RWPE1 (cell line): ENCODE results near the gene KCNB1.
"Not testable (repeated sequence)": the region's sequence is repeated elsewhere in the genome, so short reads cannot be mapped to it uniquely, and the experiment has no call there.

Source experiments
- CTCF ChIA-PET: fragments of 350-600 bp; sonication (Branson Sonifier 250); formaldehyde crosslinking; extraction: SDS; loops from one replicate; lab custom pipeline; 2021; lab: Yijun Ruan, JAX
- POLR2A ChIA-PET: fragments of 400-600 bp; formaldehyde crosslinking; extraction: SDS; loops from one replicate; lab custom pipeline; 2020; ENCODE audit warnings: antibody characterized with exemption; ENCODE audit not compliant: low non-redundant PET; lab: Yijun Ruan, JAX
- DNase-seq: peaks from one replicate; pipeline ENCODE4 v3.0.0; 2012; ENCODE audit warnings: low spot score
- H3K27ac ChIP-seq: fragments of 450-650 bp; 2 replicates; pipeline ENCODE4 v1.5.1; 2017
- TF ChIP-seq, protein P1 (sequence below): fragments of 450-650 bp; conservative IDR thresholded peaks from 2 replicates; pipeline ENCODE4 v1.5.1; 2017; ENCODE audit warnings: low read depth, mild to moderate bottlenecking

KCNB1 gene

DNA sequence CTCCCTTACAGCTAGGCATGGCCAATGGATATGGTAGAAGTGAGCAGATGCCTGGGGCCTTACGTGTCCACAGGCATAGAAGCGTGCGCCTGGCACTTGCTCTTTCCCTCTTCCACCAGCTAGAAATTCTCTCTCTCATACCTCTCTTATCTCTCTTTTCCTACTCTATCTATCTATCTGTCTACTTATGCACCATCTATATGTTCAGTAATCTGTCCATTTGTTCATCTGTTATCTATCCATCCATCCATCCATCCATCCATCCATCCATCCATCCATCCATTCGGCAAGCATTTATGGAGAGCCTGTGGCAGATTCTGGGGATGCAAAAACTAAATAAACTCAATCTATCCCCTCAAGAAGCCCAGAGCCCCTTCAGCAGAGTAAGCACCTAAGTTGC lies 70.2 kb downstream of the KCNB1 start:
- no peak for DNase-seq
- H3K27ac ChIP-seq: no peak overlapping the region
- ChIA-PET POLR2A (no interaction called here), CTCF (interaction anchor here (0.6 kb wide), 1 partner anchor 27 kb away, joined by 3 read pairs; no protein-coding TSS in a partner anchor)
- TF ChIP-seq, protein P1, sequence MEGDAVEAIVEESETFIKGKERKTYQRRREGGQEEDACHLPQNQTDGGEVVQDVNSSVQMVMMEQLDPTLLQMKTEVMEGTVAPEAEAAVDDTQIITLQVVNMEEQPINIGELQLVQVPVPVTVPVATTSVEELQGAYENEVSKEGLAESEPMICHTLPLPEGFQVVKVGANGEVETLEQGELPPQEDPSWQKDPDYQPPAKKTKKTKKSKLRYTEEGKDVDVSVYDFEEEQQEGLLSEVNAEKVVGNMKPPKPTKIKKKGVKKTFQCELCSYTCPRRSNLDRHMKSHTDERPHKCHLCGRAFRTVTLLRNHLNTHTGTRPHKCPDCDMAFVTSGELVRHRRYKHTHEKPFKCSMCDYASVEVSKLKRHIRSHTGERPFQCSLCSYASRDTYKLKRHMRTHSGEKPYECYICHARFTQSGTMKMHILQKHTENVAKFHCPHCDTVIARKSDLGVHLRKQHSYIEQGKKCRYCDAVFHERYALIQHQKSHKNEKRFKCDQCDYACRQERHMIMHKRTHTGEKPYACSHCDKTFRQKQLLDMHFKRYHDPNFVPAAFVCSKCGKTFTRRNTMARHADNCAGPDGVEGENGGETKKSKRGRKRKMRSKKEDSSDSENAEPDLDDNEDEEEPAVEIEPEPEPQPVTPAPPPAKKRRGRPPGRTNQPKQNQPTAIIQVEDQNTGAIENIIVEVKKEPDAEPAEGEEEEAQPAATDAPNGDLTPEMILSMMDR: no peak

DNA sequence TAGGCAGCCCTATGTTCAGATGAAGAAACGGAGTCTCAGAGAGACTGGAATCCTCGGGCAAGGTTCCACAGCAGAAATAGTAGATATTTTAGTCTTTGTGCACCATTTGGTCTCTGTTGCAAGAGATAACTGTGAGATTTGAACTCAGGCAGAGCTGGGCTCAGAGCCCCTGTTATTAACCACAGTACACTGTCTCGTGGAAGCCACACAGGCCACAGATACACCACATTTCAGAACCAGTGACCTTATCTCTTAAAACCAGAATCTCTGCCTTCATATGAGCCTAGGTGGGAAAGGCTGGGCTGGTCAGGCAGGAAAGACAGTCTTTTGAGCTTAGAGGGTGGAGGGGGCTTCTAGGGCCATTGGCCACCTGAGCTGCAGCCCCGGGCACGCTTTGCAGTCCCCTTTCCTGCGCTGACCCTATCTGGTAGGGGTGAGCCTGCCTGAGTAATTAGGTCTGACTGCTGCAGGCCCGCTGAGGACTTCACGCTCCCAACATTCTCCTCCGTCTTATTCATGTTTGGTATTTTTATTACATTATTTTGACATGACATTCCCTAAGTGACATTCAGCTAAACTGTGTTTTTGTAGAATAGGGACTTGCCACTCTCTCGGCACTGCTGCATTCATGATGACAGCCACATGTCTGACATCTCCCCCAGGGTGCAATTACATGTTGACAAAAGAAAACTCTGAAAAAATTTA lies 71.1 kb downstream of the KCNB1 start:
- CTCF ChIA-PET: interaction anchor here (0.6 kb wide), 2 partner anchors 26 to 52 kb away, joined by 3 to 4 read pairs; no protein-coding TSS in a partner anchor
- POLR2A ChIA-PET: no interaction called here
- H3K27ac ChIP-seq: no peak overlapping the region
- no peak for DNase-seq
- TF ChIP-seq, protein P1: no peak

- POLR2A ChIA-PET, DNase-seq, H3K27ac ChIP-seq: not testable (repeated sequence)
- CTCF ChIA-PET: interaction anchor here (1.1 kb wide), 1 partner anchor 74 kb away, joined by 4 read pairs; no protein-coding TSS in a partner anchor
Measured at GRCh38 chr20:49409975-49410621, 72.4 kb downstream of the KCNB1 start.

- CTCF ChIA-PET: interaction anchor here (1.1 kb wide), 1 partner anchor 75 kb away, joined by 4 read pairs; no protein-coding TSS in a partner anchor
- DNase-seq: no peak
- H3K27ac ChIP-seq: no peak overlapping the region
- TF ChIP-seq, protein P1: no peak
- POLR2A ChIA-PET: no interaction called here
Measured at GRCh38 chr20:49409302-49409974, 73.0 kb downstream of the KCNB1 start.

DNA sequence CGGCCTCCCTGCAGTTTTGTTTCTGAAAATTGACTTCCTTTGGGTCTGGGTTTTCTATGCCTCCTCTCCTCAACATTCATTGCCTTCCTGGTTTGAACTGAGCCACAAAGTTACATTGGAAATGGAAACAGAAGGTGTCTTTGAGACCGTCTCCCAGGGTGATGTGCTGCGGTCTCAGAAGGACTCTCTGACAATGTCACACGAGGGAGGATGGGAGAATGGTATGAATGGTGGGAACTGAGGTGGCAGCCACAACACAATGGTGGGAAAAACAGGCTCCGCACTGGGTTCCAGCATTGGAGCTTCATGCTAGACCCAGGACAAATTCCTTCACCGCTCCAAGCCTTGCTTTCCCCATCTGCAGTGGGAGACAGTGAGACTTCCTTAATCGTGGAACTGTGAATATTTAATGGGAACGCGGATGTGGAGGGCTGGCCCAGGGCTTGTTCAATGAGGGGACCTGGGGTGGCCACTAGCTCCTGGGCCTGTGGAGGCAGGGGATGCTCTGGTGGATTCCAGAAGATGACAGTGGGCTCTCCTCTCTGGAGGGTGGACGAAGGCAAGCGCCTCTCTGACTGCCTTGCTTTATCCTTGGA lies 73.9 kb downstream of the KCNB1 start:
- ChIA-PET CTCF (no interaction called here), POLR2A (no interaction called here)
- H3K27ac ChIP-seq: no peak overlapping the region
- no peak for DNase-seq
- TF ChIP-seq, protein P1: no peak

GRCh38 chr20:49406666-49407065 lies 75.8 kb downstream of the KCNB1 start:
- ChIA-PET POLR2A (no interaction called here), CTCF (interaction anchor here (0.6 kb wide), 1 partner anchor 61 kb away, joined by 4 read pairs; no protein-coding TSS in a partner anchor)
- H3K27ac ChIP-seq: no peak overlapping the region
- no peak for DNase-seq
- TF ChIP-seq, protein P1: no peak
